ENCODE measurements around the gene HTRA3.

HTRA3 gene

GRCh38 chr4:8278421-8279287 lies 9.1 kb downstream of the HTRA3 start:
- FAIRE-seq (no peak), DNase-seq (ENCODE audit: insufficient read length, low spot score) (no peak)

GRCh38 chr4:8279321-8280157 lies 10.0 kb downstream of the HTRA3 start:
- DNase-seq (ENCODE audit: insufficient read length, low spot score), result no peak
- no peak for FAIRE-seq

GRCh38 chr4:8280158-8280875 lies 10.8 kb downstream of the HTRA3 start:
- DNase-seq (ENCODE audit: insufficient read length, low spot score) (no peak), FAIRE-seq (no peak)

GRCh38 chr4:8280876-8281440 lies 11.4 kb downstream of the HTRA3 start:
- FAIRE-seq (no peak), DNase-seq (ENCODE audit: insufficient read length, low spot score) (no peak)

- FAIRE-seq, result no peak
- no peak for DNase-seq (ENCODE audit: insufficient read length, low spot score)
Observed at GRCh38 chr4:8281519-8282133, 12.1 kb downstream of the HTRA3 start.

- DNase-seq (ENCODE audit: insufficient read length, low spot score) (no peak), FAIRE-seq (no peak)
Observed at GRCh38 chr4:8282134-8282641, 12.6 kb downstream of the HTRA3 start.

GRCh38 chr4:8282742-8283141 lies 13.2 kb downstream of the HTRA3 start:
- no peak for DNase-seq (ENCODE audit: insufficient read length, low spot score)
- FAIRE-seq, result no peak

GRCh38 chr4:8283161-8283560 lies 13.6 kb downstream of the HTRA3 start:
- no peak for FAIRE-seq

GRCh38 chr4:8283631-8284121 lies 14.1 kb downstream of the HTRA3 start:
- DNase-seq (ENCODE audit: insufficient read length, low spot score) (no peak), FAIRE-seq (no peak)

More at GRCh38 chr4:8283161-8283560, 13.6 kb downstream of the HTRA3 start:
- DNase-seq (ENCODE audit: insufficient read length, low spot score), result no peak

- DNase-seq (ENCODE audit: insufficient read length, low spot score), result no peak
Observed at GRCh38 chr4:8284391-8284790, 14.8 kb downstream of the HTRA3 start.

GRCh38 chr4:8285143-8285975 lies 15.8 kb downstream of the HTRA3 start:
- FAIRE-seq (no peak), DNase-seq (ENCODE audit: insufficient read length, low spot score) (no peak)

More at GRCh38 chr4:8284391-8284790, 14.8 kb downstream of the HTRA3 start:
- no peak for FAIRE-seq

GRCh38 chr4:8285976-8286718 lies 16.6 kb downstream of the HTRA3 start:
- DNase-seq (ENCODE audit: insufficient read length, low spot score) (no peak), FAIRE-seq (no peak)

- FAIRE-seq (no peak), DNase-seq (ENCODE audit: insufficient read length, low spot score) (no peak)
Observed at GRCh38 chr4:8286719-8287342, 17.3 kb downstream of the HTRA3 start.

GRCh38 chr4:8287343-8288280 lies 18.1 kb downstream of the HTRA3 start:
- DNase-seq (ENCODE audit: insufficient read length, low spot score), result no peak
- FAIRE-seq, result no peak

GRCh38 chr4:8289151-8289750 lies 19.7 kb downstream of the HTRA3 start:
- no peak for FAIRE-seq
- DNase-seq (ENCODE audit: insufficient read length, low spot score), result no peak

GRCh38 chr4:8289956-8290700 lies 20.6 kb downstream of the HTRA3 start:
- DNase-seq (ENCODE audit: insufficient read length, low spot score) (no peak), FAIRE-seq (no peak)

Measured in GM19239 (cell line).